Sciatic nerve (tissue), 2 donors: Measurements from ENCODE around the gene PMP22. TPM values are rescaled to one million over a fixed set of nuclear protein-coding genes. Genes with fewer than 3 reads are reported as not detected.
"Not testable (repeated sequence)": the region's sequence is repeated elsewhere in the genome, so short reads cannot be mapped to it uniquely, and the experiment has no call there.

Source experiments
- ATAC-seq: fragments of 200-7000 bp; cut with Tn5 transposase; one replicate; pipeline ENCODE4 v1.9.1; 2020; ENCODE audit warnings: mild to moderate bottlenecking, moderate library complexity
- DNase-seq: peaks from one replicate; pipeline ENCODE4 v3.0.0-alpha.2; 2020; ENCODE audit warnings: low spot score
- intact Hi-C: fragments of 100-400 bp; cut with DNase I; formaldehyde crosslinking; loops from one replicate; pipeline ENCODE4 v1.14.2; 2022
- total RNA-seq: library from RNA; stranded (reverse); fragmentation: NEBNext Ultra II Directional; extraction: Animal tissue kit (Norgen Biotek cat#: 25700); gene quantifications from one replicate; pipeline ENCODE4 v1.2.1, GENCODE V29; 2021
- donor health status: DM: no; HTN: no; CAD: no.
- donor health status: DM: no; HTN: no; CAD: no.

The PMP22 gene
- total RNA-seq, 1 donor from 2014 or later, result 2,465 TPM

- ATAC-seq (peak; percentile 44), DNase-seq (no peak)
- intact Hi-C loops, result no loop called here
Observed at GRCh38 chr17:15233022-15233805, 31.9 kb downstream of the PMP22 start.

- intact Hi-C loops, result no loop called here
- ATAC-seq (peak; percentile 11), DNase-seq (no peak)
Observed at GRCh38 chr17:15232517-15232915, 32.6 kb downstream of the PMP22 start.

GRCh38 chr17:15231851-15232516 is 33.1 kb downstream of the PMP22 start:
- DNase-seq (peak; percentile 69), ATAC-seq (peak; percentile 65)
- intact Hi-C loops, result no loop called here

GRCh38 chr17:15230866-15231265 is 34.3 kb downstream of the PMP22 start:
- ATAC-seq (no peak), DNase-seq (no peak)
- intact Hi-C loops, result no loop called here

GRCh38 chr17:15221827-15222226 is 43.3 kb downstream of the PMP22 start:
- intact Hi-C loops, ATAC-seq, DNase-seq: not testable (repeated sequence)

- ATAC-seq, result peak; percentile 41
- intact Hi-C loops, result no loop called here
- DNase-seq, result no peak
Observed at GRCh38 chr17:15220785-15221184, 44.3 kb downstream of the PMP22 start.

- no peak for ATAC-seq
- DNase-seq, result no peak
- intact Hi-C loops, result no loop called here
Observed at GRCh38 chr17:15216481-15216880, 48.6 kb downstream of the PMP22 start.

- ATAC-seq, result no peak
- intact Hi-C loops, result no loop called here
- no peak for DNase-seq
Observed at GRCh38 chr17:15213381-15214087, 51.6 kb downstream of the PMP22 start.

GRCh38 chr17:15210247-15210646 is 54.9 kb downstream of the PMP22 start:
- DNase-seq (no peak), ATAC-seq (no peak)
- intact Hi-C loops, result no loop called here

- DNase-seq, ATAC-seq, intact Hi-C loops: not testable (repeated sequence)
Observed at GRCh38 chr17:15203062-15203461, 62.1 kb downstream of the PMP22 start.

GRCh38 chr17:15200574-15200973 is 64.6 kb downstream of the PMP22 start:
- ATAC-seq, result not testable (repeated sequence)

GRCh38 chr17:15197229-15197628 is 67.9 kb downstream of the PMP22 start:
- no peak for ATAC-seq
- intact Hi-C loops, result no loop called here
- DNase-seq, result no peak

More at GRCh38 chr17:15200574-15200973, 64.6 kb downstream of the PMP22 start:
- DNase-seq, intact Hi-C loops: not testable (repeated sequence)

GRCh38 chr17:15194859-15195277 is 70.3 kb downstream of the PMP22 start:
- intact Hi-C loops, result no loop called here
- ATAC-seq, result no peak
- DNase-seq, result no peak

GRCh38 chr17:15185625-15185991 is 79.5 kb downstream of the PMP22 start:
- ATAC-seq (peak; percentile 94), DNase-seq (no peak)
- intact Hi-C loops, result no loop called here

- ATAC-seq (no peak), DNase-seq (no peak)
- intact Hi-C loops, result no loop called here
Observed at GRCh38 chr17:15184872-15185624, 80.1 kb downstream of the PMP22 start.

- ATAC-seq, result no peak
- intact Hi-C loops, result no loop called here
Observed at GRCh38 chr17:15181816-15182215, 83.3 kb downstream of the PMP22 start.

GRCh38 chr17:15181333-15181732 is 83.8 kb downstream of the PMP22 start:
- ATAC-seq (peak; percentile 55), DNase-seq (no peak)
- intact Hi-C loops, result no loop called here

More at GRCh38 chr17:15181816-15182215, 83.3 kb downstream of the PMP22 start:
- DNase-seq, result no peak

- ATAC-seq (no peak), DNase-seq (no peak)
- intact Hi-C loops, result no loop called here
Observed at GRCh38 chr17:15180121-15180561, 85.0 kb downstream of the PMP22 start.
